Sigmoid colon (tissue), 4 donors: ENCODE data around the gene LCAT.

ENCODE experiments used
- POLR2A ChIP-seq, 2 donors: fragments of 450-650 bp; IDR thresholded peaks; one replicate each; pipeline ENCODE4 v1.6.1; 2016; ENCODE audit warnings: antibody characterized with exemption in 2 of 2, mild to moderate bottlenecking in 2 of 2, moderate library complexity in 2 of 2
- POLR2AphosphoS5 ChIP-seq, 4 donors: sonication (generic); formaldehyde crosslinking; IDR thresholded peaks; one replicate each; pipeline ENCODE4 v1.6.1; 2017; ENCODE audit warnings: antibody characterized with exemption in 4 of 4
- TF ChIP-seq, protein P1 (sequence below), 4 experiments: fragments of 450-650 bp in 3 of 4; fragments of 200-600 bp in 1 of 4; IDR thresholded peaks; one replicate each; pipeline ENCODE4 v1.5.1; 2016 to 2019; ENCODE audit warnings: antibody characterized with exemption in 4 of 4, mild to moderate bottlenecking in 3 of 4, moderate library complexity in 2 of 4

DNA sequence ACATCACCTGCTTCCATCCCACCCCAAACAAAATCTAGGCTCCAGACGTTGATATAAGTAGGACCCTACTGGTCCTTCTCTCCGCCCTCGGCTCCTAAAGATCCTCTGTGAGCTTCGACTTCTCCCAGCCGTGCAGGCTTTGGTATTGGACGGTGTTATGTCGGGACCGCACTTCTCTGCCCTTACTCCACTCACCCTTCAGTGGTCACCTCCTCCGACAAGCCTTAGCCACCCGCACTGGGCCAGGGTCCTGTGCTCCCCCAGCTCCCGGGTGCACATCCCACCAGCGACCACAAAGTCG is 8.9 kb downstream of the LCAT start:
- TF ChIP-seq, protein P1, sequence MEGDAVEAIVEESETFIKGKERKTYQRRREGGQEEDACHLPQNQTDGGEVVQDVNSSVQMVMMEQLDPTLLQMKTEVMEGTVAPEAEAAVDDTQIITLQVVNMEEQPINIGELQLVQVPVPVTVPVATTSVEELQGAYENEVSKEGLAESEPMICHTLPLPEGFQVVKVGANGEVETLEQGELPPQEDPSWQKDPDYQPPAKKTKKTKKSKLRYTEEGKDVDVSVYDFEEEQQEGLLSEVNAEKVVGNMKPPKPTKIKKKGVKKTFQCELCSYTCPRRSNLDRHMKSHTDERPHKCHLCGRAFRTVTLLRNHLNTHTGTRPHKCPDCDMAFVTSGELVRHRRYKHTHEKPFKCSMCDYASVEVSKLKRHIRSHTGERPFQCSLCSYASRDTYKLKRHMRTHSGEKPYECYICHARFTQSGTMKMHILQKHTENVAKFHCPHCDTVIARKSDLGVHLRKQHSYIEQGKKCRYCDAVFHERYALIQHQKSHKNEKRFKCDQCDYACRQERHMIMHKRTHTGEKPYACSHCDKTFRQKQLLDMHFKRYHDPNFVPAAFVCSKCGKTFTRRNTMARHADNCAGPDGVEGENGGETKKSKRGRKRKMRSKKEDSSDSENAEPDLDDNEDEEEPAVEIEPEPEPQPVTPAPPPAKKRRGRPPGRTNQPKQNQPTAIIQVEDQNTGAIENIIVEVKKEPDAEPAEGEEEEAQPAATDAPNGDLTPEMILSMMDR (IDR thresholded peaks at IDR 0.05), result no peak
- TF ChIP-seq POLR2AphosphoS5 (IDR thresholded peaks at IDR 0.05) (no peak), POLR2A (IDR thresholded peaks at IDR 0.05) (no peak)
